SK-N-MC (cell line): Measurements from ENCODE around the gene CGREF1.

Experiments used
- EZH2 ChIP-seq: fragments of 200-600 bp; sonication (generic); IDR thresholded peaks from one replicate; pipeline ENCODE4 v1.6.1; 2017; ENCODE audit warnings: antibody characterized with exemption
- POLR2AphosphoS5 ChIP-seq: IDR thresholded peaks from 2 replicates; pipeline ENCODE4 v1.6.1; 2012; ENCODE audit warnings: mild to moderate bottlenecking, low read depth, low read length, borderline replicate concordance

DNA sequence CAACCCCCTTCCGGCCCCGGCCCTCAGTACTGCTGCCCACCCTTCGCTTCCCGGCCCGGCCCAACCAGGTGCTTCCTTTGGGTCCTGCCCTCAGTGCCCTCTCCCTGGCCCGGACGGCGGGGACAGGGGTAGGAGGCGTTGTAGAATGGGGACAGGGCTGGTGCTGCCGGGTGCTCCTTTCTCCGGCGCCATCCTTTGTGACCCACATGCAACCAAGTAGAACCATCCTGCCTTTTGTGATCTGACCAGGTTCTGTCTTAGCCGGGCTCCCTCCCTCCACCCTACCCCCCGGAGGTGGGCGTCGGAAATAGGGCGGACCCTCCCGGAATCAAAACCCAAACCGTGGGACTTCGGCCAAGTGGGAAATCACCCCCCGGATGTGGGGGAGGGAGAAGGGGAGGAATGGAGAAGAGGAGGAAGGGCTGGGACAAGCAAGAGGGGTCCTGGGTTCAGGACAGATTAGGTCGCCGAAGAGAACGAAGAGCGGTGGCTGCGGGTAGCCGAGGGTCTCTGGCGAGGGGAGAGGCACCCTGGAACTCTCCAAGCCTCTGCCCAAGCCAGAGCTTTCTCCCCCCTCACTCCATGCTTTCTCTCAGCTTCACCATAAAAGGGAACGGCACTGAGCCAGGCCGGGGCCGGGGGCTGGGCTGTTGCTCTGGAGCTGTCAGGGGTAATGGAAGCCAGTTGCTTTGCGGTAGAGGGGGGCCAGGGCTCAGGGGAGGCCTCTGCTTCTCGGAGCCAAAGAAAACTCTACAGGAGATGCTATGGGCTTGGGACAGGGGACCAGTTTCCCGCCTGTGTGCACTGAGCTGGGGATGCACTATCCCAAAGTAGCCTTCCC is 46.7 kb downstream of the CGREF1 start:
- TF ChIP-seq POLR2AphosphoS5, result no peak; the same call in 1 of the 2 replicates
- no peak for TF ChIP-seq EZH2
